ENCODE results near the gene POFUT2. TPM values are rescaled to one million over a fixed set of nuclear protein-coding genes. Genes with fewer than 3 reads are reported as not detected.
"Not testable (repeated sequence)": the region's sequence is repeated elsewhere in the genome, so short reads cannot be mapped to it uniquely, and the experiment has no call there.

The POFUT2 gene
- total RNA-seq, 1 experiment from 2014 or later: 18.6 TPM

- no peak for DNase-seq (ENCODE audit: extremely low read depth, low read depth)
Measured at GRCh38 chr21:45326891-45327440, 39.3 kb upstream of the POFUT2 start.

DNA sequence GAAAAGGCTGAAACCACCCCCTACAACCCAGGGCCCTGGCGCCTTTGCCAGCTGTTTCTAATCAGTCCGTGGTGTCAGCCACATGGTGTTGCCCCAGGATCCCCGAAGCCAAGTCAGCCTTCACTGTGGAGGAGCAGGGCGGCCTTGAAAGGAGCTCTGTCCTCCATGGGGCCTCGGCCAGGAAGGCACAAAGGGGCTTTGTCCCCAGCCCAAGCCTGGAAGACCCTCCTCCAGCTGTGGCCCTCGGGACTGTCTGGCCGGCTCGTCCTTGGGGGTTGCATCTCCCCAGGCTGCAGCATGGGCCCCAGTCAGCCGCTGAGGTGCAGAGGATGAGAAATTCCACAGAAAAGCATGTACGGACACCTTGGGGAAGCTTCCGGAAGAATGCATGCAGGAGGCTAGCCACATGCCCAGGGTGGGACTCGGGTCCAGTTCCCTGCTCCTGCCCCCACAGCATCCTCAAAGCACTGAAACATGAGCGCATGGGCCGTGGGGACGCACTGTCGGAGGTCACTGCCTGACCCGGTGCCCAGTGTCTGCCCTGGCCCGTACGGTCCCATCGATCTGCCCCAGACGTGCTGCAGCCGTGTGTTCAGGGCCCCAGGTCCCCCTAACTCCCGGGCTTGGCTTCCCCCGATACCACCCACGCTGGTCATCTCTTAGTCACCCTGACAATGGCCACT lies 38.6 kb upstream of the POFUT2 start:
- DNase-seq (ENCODE audit: extremely low read depth, low read depth): no peak

GRCh38 chr21:45325206-45326168 lies 37.8 kb upstream of the POFUT2 start:
- no peak for DNase-seq (ENCODE audit: extremely low read depth, low read depth)

GRCh38 chr21:45324489-45325205 lies 37.0 kb upstream of the POFUT2 start:
- DNase-seq (ENCODE audit: extremely low read depth, low read depth): no peak

- DNase-seq (ENCODE audit: extremely low read depth, low read depth): no peak
Measured at GRCh38 chr21:45323487-45324311, 36.0 kb upstream of the POFUT2 start.

- DNase-seq (ENCODE audit: extremely low read depth, low read depth): no peak
Measured at GRCh38 chr21:45322960-45323461, 35.3 kb upstream of the POFUT2 start.

GRCh38 chr21:45322231-45322959 lies 34.7 kb upstream of the POFUT2 start:
- no peak for DNase-seq (ENCODE audit: extremely low read depth, low read depth)

- DNase-seq (ENCODE audit: extremely low read depth, low read depth): no peak
Measured at GRCh38 chr21:45320261-45321025, 32.7 kb upstream of the POFUT2 start.

DNA sequence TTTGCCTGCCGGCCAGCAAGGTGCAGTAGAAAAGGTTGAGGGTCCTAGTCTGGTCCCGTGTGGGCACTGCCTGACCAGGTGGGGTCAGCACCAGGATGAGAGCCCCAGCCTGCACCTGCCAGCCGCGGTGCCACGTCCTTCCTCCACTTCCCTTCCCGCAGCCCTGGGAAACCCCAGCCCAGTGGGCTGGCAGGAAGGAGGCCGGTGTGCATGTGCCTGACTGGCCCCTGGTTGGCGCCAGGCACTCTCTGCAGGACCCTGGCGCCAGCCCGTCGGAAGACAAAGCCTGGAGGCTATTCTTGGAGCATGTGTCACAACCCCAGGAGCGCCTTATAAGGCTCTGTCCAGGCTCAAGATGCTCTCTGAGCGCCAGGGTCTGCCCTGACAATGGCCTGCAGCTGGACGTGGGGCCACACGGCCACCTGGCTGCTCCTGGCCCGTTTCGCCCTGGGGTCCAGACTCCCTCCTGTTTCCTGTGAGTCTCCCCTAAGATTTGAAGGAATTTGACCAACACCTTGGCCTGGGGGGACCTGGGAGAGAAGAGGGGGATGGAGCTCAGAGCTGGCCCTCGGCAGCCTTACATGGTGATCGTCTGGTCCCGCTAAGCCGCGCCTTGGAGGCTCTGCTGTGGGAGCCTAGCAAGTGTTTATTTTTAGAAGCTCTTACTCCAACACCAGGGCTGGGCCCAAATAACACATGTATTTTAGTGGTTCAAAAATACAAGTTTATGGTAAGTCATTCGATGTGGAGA lies 31.9 kb upstream of the POFUT2 start:
- no peak for DNase-seq (ENCODE audit: extremely low read depth, low read depth)

DNA sequence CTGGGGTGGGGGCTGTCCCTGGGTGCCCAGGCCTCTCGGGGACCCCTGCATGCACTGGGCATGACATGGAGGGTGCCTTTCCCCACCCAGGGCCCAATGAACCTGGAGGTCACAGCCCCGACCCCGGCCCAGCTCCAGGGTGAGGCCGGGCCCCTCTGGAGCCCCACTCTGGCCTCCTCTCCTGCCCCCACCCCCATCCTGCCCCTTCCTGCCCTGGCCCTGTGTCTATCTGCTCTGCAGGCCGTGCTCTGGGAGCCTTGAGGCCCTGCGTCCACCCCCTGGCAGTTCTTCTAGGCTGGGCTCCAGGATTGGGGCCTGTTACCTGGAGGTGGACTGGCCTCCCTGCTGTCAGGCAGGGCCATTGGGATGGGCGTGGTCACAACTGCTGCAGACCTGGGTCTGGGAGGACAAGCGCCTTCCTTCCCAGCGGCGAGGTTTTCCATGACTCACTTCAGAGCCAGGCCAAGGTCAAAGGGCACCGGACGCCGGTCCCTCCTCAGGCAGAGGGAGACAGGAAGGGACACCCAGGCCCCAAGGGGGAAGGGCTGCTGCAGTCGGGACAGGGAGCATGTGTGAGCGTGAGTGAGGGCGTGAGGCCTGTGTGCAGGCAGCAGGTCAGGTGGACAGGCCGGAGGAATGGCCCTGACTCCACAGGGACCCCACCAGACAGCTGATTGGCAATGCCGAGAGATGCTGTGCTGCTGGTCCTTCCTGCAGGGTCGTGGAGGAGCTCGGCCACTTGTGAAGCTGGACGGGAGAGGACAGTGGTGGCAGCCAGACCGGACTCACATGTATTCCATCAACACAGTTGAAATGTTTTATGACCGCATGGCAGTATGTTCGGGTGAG lies 31.1 kb upstream of the POFUT2 start:
- DNase-seq (ENCODE audit: extremely low read depth, low read depth): peak; percentile 36

DNA sequence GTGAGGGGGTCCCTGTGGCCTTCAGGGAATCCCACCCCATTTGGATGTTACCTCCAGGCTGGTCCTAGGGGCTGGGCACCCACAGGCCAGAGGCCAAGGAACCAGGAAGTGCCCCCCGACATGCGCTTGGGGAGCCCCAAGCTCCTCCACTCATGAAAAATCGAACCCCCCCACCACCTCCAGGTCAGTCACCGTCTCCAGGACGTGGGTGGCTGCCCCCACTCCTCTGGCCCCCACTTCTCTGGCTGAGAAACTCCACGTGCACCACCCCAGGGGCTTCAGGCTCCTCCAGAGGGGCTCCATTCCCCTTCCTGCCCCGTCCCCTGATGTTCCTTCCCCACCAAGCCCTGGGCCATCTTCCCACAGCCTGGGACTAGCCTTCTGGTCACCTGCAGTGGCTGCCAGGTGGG lies 30.5 kb upstream of the POFUT2 start:
- no peak for DNase-seq (ENCODE audit: extremely low read depth, low read depth)

DNA sequence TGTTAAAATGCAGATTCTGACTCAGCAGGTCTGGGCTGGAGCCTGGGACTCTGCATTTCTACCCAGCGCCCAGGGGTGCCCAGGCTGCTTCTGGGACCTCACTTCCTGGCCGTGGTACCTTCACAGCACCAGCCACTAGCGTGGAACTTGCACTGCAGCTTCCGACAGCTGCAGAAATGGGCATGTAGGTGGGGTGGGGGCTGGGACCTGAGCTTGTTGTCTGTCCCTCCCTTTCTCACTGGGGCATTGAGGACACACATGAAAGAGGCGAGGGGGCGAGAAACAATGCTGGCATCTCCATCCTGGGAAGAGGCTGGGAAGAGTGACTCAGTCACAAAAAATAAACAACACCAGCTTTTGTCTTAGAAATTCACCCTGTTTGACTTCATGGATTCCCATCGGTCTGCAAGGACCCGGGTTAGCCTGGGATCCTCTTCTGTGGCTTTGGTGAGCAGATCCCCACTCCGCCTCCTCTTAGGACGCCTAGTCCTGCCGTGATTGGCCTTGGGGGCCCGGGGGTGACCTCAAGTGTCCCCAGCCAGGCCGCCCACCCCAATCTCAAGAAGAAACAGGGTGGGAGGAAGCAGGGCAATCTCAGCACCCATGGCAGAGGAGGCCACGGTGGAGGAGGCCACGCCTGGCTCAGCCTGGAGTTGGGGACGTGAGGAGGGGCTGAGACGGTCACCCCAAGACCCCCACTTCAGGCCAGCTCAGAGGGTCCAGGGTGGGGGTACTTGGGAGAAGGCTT lies 29.9 kb upstream of the POFUT2 start:
- no peak for DNase-seq (ENCODE audit: extremely low read depth, low read depth)

DNA sequence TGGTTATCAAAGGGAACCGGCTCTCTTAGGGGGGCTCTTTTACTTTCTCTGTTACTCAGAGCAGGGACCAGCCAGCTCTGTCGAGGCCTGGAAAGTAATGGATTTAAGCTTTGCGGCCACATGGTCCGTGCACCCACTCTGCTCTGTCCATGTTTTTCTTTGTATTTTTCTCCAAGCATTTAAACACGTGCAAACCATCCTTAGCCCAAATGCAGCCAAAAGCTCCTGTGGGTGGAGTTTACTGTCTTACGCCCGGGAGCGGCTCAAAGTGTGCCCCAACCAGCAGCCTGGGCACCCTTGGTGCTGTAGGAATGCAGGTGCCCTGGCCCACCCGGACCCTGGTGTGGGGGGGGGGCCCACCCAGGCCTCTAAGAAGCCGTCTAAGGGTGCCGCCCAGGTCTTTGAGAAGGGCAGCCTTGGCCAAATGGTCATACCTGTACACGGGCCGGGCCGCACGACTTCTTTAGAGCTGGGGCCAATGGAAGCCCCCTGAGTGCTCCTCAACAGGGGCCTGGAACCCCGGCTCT lies 29.2 kb upstream of the POFUT2 start:
- no peak for DNase-seq (ENCODE audit: extremely low read depth, low read depth)

- DNase-seq (ENCODE audit: extremely low read depth, low read depth): not testable (repeated sequence)
Measured at GRCh38 chr21:45315676-45316470, 28.2 kb upstream of the POFUT2 start.

DNA sequence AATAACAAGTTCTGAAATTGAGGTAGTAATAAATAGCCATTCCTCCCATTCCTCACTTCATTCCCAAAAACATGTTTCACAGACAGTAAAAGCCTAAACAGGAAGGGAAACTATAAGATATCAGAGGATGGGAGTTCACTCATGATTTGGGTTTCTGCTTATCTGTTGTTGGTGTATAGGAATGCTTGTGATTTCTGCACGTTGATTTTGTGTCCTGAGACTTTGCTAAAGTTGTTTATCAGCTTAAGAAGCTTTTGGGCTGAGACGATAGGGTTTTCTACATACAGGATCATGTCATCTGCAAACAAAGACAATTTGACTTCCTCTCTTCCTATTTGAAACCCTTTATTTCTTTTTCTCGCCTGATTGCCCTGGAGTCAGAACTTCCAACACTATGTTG lies 26.0 kb upstream of the POFUT2 start:
- DNase-seq (ENCODE audit: extremely low read depth, low read depth): no peak
